Kidney (tissue), 14 donors: ENCODE results near the gene ZNF761. TPM values are rescaled to one million over a fixed set of nuclear protein-coding genes. Genes with fewer than 3 reads are reported as not detected.
"Not testable (repeated sequence)": the region's sequence is repeated elsewhere in the genome, so short reads cannot be mapped to it uniquely, and the experiment has no call there.

ENCODE experiments used
- DNase-seq, 5 donors: peaks; one replicate each; pipeline ENCODE4 v3.0.0-alpha.2; 2013 to 2020
- FAIRE-seq: peaks from 2 replicates; lab custom pipeline; 2012; peaks lifted over from hg19 to GRCh38; lab: Jason Lieb, UNC
- H3K27ac ChIP-seq, 2 donors: one replicate each; pipeline ENCODE4 v1.7.0; 2013; ENCODE audit warnings: low read depth in 2 of 2, low read length in 2 of 2, inconsistent platforms in 1 of 2
- H3K27me3 ChIP-seq: one replicate; pipeline ENCODE4 v1.7.1; 2013; ENCODE audit warnings: low read length, inconsistent platforms; ENCODE audit not compliant: control insufficient read depth, insufficient read depth
- H3K36me3 ChIP-seq, 3 donors: one replicate each; pipeline versions ENCODE4 v1.7.0 to v1.7.1; 2013; ENCODE audit warnings: low read length in 3 of 3, control low read depth in 1 of 3, inconsistent platforms in 1 of 3; ENCODE audit not compliant: insufficient read depth in 3 of 3, control insufficient read depth in 2 of 3
- H3K4me1 ChIP-seq, 3 donors: one replicate each; pipeline versions ENCODE4 v1.7.0 to v1.7.1; 2013; ENCODE audit warnings: low read length in 3 of 3, inconsistent platforms in 1 of 3, low read depth in 1 of 3; ENCODE audit not compliant: control insufficient read depth in 2 of 3, insufficient read depth in 2 of 3
- H3K4me3 ChIP-seq, 3 donors: one replicate each; pipeline versions ENCODE4 v1.7.0 to v1.8.1; 2013; ENCODE audit warnings: low read length in 3 of 3, control low read depth in 1 of 3, inconsistent platforms in 1 of 3
- H3K9ac ChIP-seq, 3 donors: one replicate each; pipeline versions ENCODE4 v1.7.0 to v1.7.1; 2013; ENCODE audit warnings: low read length in 3 of 3, control low read depth in 1 of 3, inconsistent platforms in 1 of 3
- H3K9me3 ChIP-seq, 3 donors: one replicate each; pipeline versions ENCODE4 v1.7.0 to v1.7.1; 2013; ENCODE audit warnings: low read length in 3 of 3, control low read depth in 1 of 3, inconsistent platforms in 1 of 3; ENCODE audit not compliant: control insufficient read depth in 2 of 3, insufficient read depth in 1 of 3
- CTCF ChIP-seq: IDR thresholded peaks from 3 replicates; pipeline ENCODE4 v1.5.1; 2012; ENCODE audit warnings: mild to moderate bottlenecking, moderate library complexity, borderline replicate concordance; ENCODE audit not compliant: insufficient read depth; ENCODE audit errors: extremely low read depth
- intact Hi-C: fragments of 100-400 bp; cut with DNase I; formaldehyde crosslinking; loops from one replicate; pipeline ENCODE4 v1.11.1; 2022
- polyA plus RNA-seq: library from polyadenylated mRNA; stranded (reverse); fragments of 350-450 nt; fragmentation: Illumina TruSeq; extraction: RNeasy Lipid Tissue Mini Kit (QIAGEN cat#74804); gene quantifications from one replicate; pipeline ENCODE4 v1.2.3, GENCODE V29; 2014; ENCODE audit warnings: low read depth, low replicate concordance; ENCODE audit not compliant: insufficient read depth
- total RNA-seq: library from RNA; stranded (reverse); fragmentation: NEBNext Ultra II Directional; extraction: Animal tissue kit (Norgen Biotek cat#: 25700); gene quantifications from one replicate; pipeline ENCODE4 v1.2.1, GENCODE V29; 2021
- donor health status: control.
- donor health status: control.
- donor health status: control.
- donor health status: control.
- donor health status: control.
- donor health status: DM: yes; HTN: yes; CAD: no.
- donor health status: Normal renal cell carcinoma (clear cell type).

The ZNF761 gene
- total and polyA plus RNA-seq, 2 donors from 2014 or later: 4.9 to 10.4 TPM

DNA sequence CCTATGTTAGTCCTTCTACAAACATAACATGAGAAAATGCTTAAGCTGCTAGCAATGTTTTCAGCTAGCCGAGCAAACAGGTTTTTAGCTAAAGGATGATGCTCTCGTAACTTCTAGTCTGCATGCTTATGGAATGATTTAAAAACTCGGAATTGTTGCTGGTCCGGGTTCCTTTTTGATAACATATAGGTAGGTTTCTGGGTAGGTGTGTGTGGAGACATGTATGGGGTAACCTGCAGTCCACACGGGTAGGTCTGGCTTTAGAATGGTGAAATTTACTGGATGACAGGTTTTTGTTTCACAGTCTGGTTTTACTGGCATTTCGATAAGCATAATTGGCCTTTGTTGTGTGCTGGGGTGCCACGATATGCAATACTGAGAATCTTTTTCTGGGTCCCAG is 40.1 kb downstream of the ZNF761 start:
- Histone ChIP-seq H3K27me3 (no peaks in the 10 kb centered on the region), H3K4me3 (no peak overlapping the region), H3K36me3 (no peaks in the 10 kb centered on the region), H3K9me3 (no peaks in the 10 kb centered on the region), H3K4me1 (no peaks in the 10 kb centered on the region), H3K27ac (no peak overlapping the region), H3K9ac (no peak overlapping the region)
- no peak for FAIRE-seq
- TF ChIP-seq CTCF: no peak
- intact Hi-C loops: no loop called here
- DNase-seq: no peak

GRCh38 chr19:53474832-53475231 is 43.0 kb downstream of the ZNF761 start:
- H3K27ac ChIP-seq, H3K4me1 ChIP-seq, H3K4me3 ChIP-seq, H3K9me3 ChIP-seq, H3K27me3 ChIP-seq, FAIRE-seq, DNase-seq, H3K9ac ChIP-seq, intact Hi-C loops: not testable (repeated sequence)
- H3K36me3 ChIP-seq: peaks cover 0 to 10% (median 0%) of the 10 kb centered on the region in 3 donors

GRCh38 chr19:53475470-53475869 is 43.7 kb downstream of the ZNF761 start:
- H3K9ac ChIP-seq, H3K4me1 ChIP-seq, FAIRE-seq, H3K4me3 ChIP-seq, intact Hi-C loops, H3K27ac ChIP-seq, DNase-seq, H3K9me3 ChIP-seq, H3K27me3 ChIP-seq: not testable (repeated sequence)
- H3K36me3 ChIP-seq: peaks cover 0 to 10% (median 0%) of the 10 kb centered on the region in 3 donors

GRCh38 chr19:53483751-53484150 is 52.0 kb downstream of the ZNF761 start:
- FAIRE-seq, H3K27me3 ChIP-seq, H3K4me3 ChIP-seq, H3K9ac ChIP-seq, intact Hi-C loops, H3K27ac ChIP-seq, DNase-seq, H3K4me1 ChIP-seq: not testable (repeated sequence)
- Histone ChIP-seq H3K9me3 (peaks cover 2 to 21% (median 2%) of the 10 kb centered on the region in 3 donors), H3K36me3 (peaks cover 0 to 12% (median 0%) of the 10 kb centered on the region in 3 donors)

DNA sequence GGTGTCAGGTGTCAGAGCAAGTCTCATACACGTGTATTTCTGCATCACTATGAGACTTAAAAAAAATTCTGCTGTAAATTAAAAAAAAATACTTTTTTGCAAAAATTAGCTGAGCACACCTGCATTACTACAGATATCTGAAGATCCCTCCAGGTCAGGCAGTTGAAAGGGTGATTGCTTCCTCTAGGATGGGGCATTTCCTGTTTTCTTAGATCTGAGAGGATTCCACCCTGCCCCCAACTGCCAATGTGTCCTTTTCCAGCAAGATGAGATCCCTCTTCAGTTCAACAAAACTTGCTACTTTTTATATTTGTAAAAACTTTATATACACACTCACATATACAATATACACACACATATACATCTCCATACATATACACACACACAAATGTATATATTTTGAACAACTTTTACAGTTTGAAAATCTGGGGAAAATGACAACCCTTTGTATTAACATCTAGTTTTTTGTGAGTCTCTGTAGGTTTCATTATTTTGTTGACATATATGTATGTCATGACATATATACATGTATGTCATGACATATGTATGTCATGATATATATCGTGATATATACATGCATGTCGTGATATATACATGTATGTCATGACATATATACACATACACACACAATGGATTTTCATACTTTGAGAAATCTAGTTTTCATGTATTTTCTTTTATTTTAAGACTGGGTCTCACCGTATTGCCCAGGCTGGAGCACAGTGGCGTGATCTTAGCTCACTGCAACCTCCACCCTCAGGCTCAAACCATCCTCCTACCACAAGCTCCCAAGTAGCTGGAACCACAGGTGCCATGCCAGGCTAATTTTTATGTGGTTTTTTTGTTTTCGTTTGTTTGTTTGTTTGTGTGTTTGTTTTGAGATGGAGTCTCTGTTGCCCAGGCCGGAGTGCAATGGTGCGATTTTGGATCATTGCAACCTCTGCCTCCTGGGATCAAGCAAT is 53.5 kb downstream of the ZNF761 start:
- Histone ChIP-seq H3K9me3 (peaks cover 2 to 23% (median 2%) of the 10 kb centered on the region in 3 donors), H3K9ac (no peak overlapping the region), H3K4me1 (no peaks in the 10 kb centered on the region), H3K27me3 (no peaks in the 10 kb centered on the region), H3K4me3 (no peak overlapping the region), H3K27ac (no peak overlapping the region), H3K36me3 (peaks cover 0 to 7% (median 0%) of the 10 kb centered on the region in 3 donors)
- FAIRE-seq: no peak
- no peak for DNase-seq
- TF ChIP-seq CTCF: no peak
- intact Hi-C loops: no loop called here
